Loucy (cell line): ENCODE measurements around the gene TMEFF1.

Source experiments
- EZH2phosphoT487 ChIP-seq: fragments of 200-600 bp; IDR thresholded peaks from 2 replicates; pipeline ENCODE4 v1.6.1; 2018; ENCODE audit warnings: antibody characterized with exemption, mild to moderate bottlenecking, moderate library complexity, borderline replicate concordance
- TF ChIP-seq, protein P1 (sequence below): fragments of 200-600 bp; sonication (generic); conservative IDR thresholded peaks from 2 replicates; pipeline ENCODE4 v1.5.1; 2014; ENCODE audit warnings: mild to moderate bottlenecking, antibody characterized with exemption, low read length

DNA sequence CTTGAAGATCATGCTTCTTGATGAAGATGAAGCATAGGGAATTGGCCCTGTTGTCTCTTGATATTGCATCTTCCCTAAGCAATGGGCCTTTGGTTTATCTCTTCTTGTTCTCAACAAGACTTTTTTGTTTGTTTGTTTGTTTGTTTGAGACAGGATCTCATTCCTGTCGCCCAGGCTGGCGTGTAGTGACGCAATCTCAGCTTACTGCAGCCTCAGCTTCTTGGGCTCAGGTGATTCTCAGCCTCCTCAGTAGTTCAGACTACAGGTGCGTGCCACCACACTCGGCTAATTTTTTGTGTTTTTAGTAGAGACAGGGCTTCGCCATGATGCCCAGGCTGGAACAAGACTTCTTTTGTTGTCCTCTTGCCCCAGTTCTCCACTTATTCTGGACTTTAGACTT lies 5.2 kb downstream of the TMEFF1 start:
- TF ChIP-seq, protein P1, sequence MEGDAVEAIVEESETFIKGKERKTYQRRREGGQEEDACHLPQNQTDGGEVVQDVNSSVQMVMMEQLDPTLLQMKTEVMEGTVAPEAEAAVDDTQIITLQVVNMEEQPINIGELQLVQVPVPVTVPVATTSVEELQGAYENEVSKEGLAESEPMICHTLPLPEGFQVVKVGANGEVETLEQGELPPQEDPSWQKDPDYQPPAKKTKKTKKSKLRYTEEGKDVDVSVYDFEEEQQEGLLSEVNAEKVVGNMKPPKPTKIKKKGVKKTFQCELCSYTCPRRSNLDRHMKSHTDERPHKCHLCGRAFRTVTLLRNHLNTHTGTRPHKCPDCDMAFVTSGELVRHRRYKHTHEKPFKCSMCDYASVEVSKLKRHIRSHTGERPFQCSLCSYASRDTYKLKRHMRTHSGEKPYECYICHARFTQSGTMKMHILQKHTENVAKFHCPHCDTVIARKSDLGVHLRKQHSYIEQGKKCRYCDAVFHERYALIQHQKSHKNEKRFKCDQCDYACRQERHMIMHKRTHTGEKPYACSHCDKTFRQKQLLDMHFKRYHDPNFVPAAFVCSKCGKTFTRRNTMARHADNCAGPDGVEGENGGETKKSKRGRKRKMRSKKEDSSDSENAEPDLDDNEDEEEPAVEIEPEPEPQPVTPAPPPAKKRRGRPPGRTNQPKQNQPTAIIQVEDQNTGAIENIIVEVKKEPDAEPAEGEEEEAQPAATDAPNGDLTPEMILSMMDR, result no peak
- no peak for TF ChIP-seq EZH2phosphoT487
